NCI-H1436 treated with DMSO at 0.1 percent for 48 hours (cell line): ENCODE results near the gene ZNF629.

Experiments
- DNase-seq: peaks from one replicate; lab custom pipeline; 2025; lab: John Stamatoyannopoulos, UW

Gene ZNF629

GRCh38 chr16:30748634-30749445 lies 38.2 kb downstream of the ZNF629 start:
- no peak for DNase-seq

- DNase-seq, result peak; percentile 97
Observed at GRCh38 chr16:30747799-30748633, 39.0 kb downstream of the ZNF629 start, which contains the start of gene PHKG2. TSS of gene PHKG2 (plus strand) at chr16:30748425. CDS start at chr16:30748821, 396 bp downstream.

- DNase-seq, result no peak
Observed at GRCh38 chr16:30747331-30747730, 39.7 kb downstream of the ZNF629 start.

- DNase-seq, result no peak
Observed at GRCh38 chr16:30746638-30747175, 40.3 kb downstream of the ZNF629 start.

- DNase-seq, result no peak
Observed at GRCh38 chr16:30745082-30745481, 41.9 kb downstream of the ZNF629 start.

GRCh38 chr16:30744183-30744582 lies 42.8 kb downstream of the ZNF629 start:
- DNase-seq, result no peak

DNA sequence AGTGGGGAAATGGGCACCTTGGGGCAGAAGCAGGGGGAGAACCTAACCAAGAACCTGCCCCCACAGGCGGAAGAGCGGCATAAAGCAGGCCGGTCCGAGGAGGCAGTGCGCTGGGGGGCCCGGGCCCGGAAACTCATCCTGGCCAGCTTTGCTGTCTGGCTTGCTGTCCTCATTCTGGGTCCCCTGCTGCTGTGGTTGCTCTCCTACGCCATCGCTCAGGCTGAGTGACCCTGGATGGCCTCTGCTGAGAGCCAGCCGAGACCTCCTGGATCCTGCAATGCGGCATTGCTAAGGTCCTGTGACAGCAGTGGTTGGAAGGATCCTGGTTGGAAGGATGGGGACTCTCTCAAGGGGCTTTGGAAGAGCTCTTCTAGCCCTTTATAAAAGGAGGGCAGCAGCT lies 43.3 kb downstream of the ZNF629 start:
- no peak for DNase-seq

- no peak for DNase-seq
Observed at GRCh38 chr16:30741461-30741914, 45.5 kb downstream of the ZNF629 start.

GRCh38 chr16:30740364-30741251 lies 46.4 kb downstream of the ZNF629 start:
- no peak for DNase-seq

DNA sequence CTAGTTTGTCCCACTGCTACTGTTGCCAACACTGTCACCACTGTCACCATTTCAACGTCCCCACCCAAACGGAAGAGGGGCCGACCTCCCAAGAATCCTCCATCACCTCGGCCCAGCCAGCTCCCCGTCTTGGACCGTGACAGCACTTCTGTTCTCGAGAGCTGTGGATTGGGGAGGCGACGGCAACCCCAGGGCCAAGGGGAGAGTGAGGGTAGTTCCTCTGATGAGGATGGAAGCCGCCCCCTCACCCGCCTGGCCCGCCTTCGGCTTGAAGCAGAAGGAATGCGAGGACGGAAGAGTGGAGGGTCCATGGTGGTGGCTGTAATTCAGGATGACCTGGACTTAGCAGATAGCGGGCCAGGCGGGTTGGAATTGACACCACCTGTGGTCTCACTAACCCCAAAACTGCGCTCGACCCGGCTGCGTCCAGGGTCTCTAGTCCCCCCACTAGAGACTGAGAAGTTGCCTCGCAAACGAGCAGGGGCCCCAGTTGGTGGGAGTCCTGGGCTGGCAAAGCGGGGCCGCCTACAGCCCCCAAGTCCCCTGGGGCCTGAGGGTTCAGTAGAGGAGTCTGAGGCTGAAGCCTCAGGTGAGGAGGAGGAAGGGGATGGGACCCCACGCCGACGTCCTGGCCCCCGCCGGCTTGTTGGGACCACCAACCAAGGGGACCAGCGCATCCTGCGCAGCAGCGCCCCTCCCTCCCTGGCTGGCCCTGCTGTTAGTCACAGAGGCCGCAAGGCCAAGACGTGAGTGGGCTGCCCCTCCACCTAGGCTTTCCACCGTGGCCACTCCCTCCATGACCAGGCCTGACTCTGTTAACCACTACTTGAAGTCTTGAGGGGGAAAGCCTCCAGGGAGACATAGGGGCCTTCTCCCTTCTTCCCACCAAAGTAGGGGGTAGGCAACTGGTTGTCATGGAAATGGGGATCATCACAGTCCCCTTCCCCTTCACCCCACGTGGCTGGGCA lies 47.7 kb downstream of the ZNF629 start:
- DNase-seq, result no peak

DNA sequence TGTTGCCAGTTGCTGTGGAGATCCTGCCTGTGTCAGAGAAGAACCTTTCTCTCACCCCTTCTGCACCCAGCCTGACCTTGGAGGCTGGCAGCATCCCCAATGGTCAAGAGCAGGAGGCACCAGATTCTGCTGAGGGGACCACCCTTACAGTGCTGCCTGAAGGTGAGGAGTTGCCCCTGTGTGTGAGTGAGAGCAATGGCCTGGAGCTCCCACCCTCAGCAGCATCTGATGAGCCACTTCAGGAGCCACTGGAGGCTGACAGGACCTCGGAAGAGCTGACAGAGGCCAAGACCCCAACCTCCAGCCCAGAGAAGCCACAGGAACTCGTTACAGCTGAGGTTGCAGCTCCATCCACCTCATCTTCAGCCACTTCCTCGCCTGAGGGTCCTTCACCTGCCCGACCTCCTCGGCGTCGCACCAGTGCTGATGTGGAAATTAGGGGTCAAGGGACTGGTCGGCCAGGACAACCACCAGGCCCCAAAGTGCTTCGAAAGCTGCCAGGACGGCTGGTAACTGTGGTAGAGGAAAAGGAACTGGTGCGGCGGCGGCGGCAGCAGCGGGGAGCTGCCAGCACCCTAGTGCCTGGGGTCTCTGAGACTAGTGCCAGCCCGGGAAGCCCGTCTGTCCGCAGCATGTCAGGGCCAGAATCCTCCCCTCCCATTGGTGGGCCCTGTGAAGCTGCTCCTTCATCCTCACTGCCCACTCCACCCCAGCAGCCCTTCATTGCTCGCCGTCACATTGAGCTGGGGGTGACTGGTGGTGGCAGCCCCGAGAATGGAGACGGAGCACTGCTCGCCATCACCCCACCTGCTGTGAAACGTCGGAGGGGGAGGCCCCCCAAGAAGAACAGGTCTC lies 49.0 kb downstream of the ZNF629 start:
- DNase-seq, result no peak

DNA sequence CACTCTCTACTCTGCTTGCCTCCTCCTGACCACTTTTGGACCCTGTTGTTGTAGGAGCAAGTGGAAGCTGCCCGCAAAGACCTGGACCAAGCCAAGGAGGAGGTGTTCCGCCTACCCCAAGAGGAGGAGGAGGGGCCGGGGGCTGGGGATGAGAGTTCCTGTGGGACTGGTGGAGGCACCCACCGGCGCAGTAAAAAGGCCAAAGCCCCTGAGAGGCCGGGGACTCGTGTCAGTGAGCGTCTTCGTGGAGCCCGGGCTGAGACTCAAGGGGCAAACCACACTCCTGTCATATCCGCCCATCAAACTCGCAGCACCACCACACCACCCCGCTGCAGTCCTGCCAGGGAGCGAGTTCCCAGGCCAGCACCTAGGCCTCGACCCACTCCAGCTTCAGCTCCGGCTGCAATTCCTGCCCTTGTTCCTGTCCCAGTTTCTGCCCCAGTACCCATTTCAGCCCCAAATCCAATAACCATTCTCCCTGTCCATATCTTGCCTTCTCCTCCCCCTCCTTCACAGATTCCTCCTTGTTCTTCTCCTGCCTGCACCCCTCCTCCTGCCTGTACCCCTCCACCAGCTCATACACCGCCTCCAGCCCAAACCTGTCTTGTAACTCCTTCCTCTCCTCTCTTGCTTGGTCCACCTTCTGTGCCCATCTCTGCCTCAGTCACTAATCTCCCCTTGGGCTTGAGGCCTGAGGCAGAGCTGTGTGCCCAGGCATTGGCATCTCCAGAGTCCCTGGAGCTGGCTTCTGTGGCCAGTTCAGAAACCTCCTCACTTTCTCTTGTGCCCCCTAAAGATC lies 49.8 kb downstream of the ZNF629 start:
- no peak for DNase-seq

DNA sequence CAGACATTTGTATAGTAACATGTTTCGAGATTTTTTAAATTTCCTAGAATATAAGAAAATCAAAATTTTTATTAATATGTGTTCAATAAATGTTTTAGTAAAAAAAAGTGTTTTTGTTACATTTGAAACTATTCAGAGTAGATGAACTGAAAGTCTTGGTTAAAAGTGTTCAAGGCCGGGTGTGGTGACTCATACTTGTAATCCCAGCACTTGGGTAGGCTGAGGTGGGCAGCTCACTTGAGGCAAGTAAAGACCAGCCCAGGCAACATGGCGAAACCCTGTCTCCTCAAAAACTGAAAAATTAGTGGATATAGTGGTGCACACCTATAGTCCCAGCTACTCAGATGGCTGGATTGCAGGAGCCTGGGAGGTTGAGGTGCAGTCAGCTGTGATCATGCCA lies 55.6 kb downstream of the ZNF629 start:
- DNase-seq, result no peak

DNA sequence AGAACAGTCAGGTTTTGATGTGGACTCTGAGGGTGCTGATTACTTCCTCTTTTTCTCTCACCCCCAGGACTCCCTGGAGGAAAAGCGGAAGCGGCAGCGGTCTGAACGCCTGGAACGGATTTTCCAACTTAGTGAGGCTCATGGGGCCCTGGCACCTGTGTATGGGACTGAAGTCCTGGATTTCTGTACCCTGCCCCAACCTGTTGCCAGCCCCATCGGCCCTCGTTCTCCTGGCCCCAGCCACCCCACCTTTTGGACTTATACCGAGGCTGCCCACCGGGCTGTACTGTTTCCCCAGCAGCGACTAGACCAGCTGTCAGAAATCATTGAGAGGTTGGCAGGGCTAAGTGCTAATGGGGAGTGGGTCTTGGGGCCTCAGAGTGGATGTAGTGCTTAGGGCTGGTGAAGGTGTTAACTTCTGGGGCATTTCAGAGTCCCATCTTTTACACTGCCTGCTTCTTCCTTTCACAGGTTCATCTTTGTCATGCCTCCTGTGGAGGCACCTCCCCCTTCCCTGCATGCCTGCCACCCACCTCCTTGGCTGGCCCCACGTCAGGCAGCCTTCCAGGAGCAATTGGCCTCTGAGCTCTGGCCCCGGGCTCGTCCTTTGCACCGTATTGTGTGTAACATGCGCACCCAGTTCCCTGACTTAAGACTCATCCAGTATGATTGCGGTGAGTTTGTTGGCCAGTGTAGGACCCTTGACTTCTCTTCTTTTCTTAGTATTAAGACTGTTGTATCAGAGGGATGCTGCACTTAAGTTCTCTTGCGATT lies 57.9 kb downstream of the ZNF629 start:
- no peak for DNase-seq
